A673 (cell line): Measurements from ENCODE around the gene ADIPOQ. TPM values are rescaled to one million over a fixed set of nuclear protein-coding genes. Genes with fewer than 3 reads are reported as not detected.

ENCODE experiments used
- BruUV-seq: library from RNA; stranded (reverse); fragments of 400-500 nt; replicated peaks from 2 replicates; lab custom pipeline; 2021; lab: Mats Ljungman, UMichigan
- CTCF ChIA-PET: fragments of 300-600 bp; sonication (Branson Sonifier 250); formaldehyde crosslinking; loops from one replicate; lab custom pipeline; 2022; ENCODE audit warnings: antibody characterized with exemption; lab: Charles Lee
- POLR2A ChIA-PET: fragments of 300-600 bp; sonication (Branson Sonifier 250); formaldehyde crosslinking; loops from one replicate; lab custom pipeline; 2022; ENCODE audit warnings: antibody characterized with exemption; ENCODE audit not compliant: low non-redundant PET; lab: Charles Lee
- DNase-seq: peaks from one replicate; pipeline ENCODE4 v3.0.0-alpha.2; 2015; ENCODE audit warnings: low spot score
- H3K27ac ChIP-seq: fragments of 200-600 bp; sonication (generic); 2 replicates; pipeline ENCODE4 v1.5.1; 2016; ENCODE audit warnings: mixed run types, low read depth, mild to moderate bottlenecking, mixed read lengths, antibody characterized with exemption, low read length; ENCODE audit not compliant: poor library complexity, severe bottlenecking
- H3K27me3 ChIP-seq: fragments of 200-600 bp; sonication (generic); replicated peaks from 2 replicates; pipeline ENCODE4 v1.6.1; 2017; ENCODE audit warnings: mixed run types, low read depth, mild to moderate bottlenecking, mixed read lengths, antibody characterized with exemption, low read length; ENCODE audit not compliant: insufficient read depth, poor library complexity
- H3K36me3 ChIP-seq: fragments of 200-600 bp; sonication (generic); 2 replicates; pipeline ENCODE4 v1.6.1; 2016; ENCODE audit warnings: mixed run types, mild to moderate bottlenecking, mixed read lengths, antibody characterized with exemption, low read length; ENCODE audit not compliant: insufficient read depth, poor library complexity, severe bottlenecking
- H3K4me1 ChIP-seq: fragments of 200-600 bp; sonication (generic); 2 replicates; pipeline ENCODE4 v1.6.1; 2017; ENCODE audit warnings: mixed run types, mild to moderate bottlenecking, mixed read lengths, antibody characterized with exemption, low read length; ENCODE audit not compliant: insufficient read depth, poor library complexity, severe bottlenecking
- H3K4me3 ChIP-seq: fragments of 200-600 bp; sonication (generic); 2 replicates; pipeline ENCODE4 v1.5.1; 2016; ENCODE audit warnings: low read depth, mixed run types, mild to moderate bottlenecking, mixed read lengths, low read length; ENCODE audit not compliant: poor library complexity, severe bottlenecking
- H3K9me3 ChIP-seq: fragments of 200-600 bp; sonication (generic); 2 replicates; pipeline ENCODE4 v1.6.1; 2016; ENCODE audit warnings: mixed run types, low read depth, mild to moderate bottlenecking, mixed read lengths, antibody characterized with exemption, low read length; ENCODE audit not compliant: poor library complexity, severe bottlenecking
- CTCF ChIP-seq: fragments of 300-800, 200-600 bp; sonication (generic); conservative IDR thresholded peaks from 2 replicates; pipeline ENCODE4 v1.5.1; 2017; ENCODE audit warnings: low read depth, mild to moderate bottlenecking, antibody characterized with exemption, low read length, moderate library complexity, mixed read lengths
- EZH2 ChIP-seq: fragments of 200-600 bp; sonication (generic); IDR thresholded peaks from 2 replicates; pipeline ENCODE4 v1.6.1; 2017; ENCODE audit warnings: borderline replicate concordance, low read depth, mild to moderate bottlenecking, mixed read lengths, antibody characterized with exemption, low read length; ENCODE audit not compliant: poor library complexity, severe bottlenecking
- intact Hi-C: fragments of 100-400 bp; cut with micrococcal nuclease; formaldehyde crosslinking; loops from one replicate; pipeline ENCODE4 v1.10.0; 2022; ENCODE audit not compliant: unreplicated experiment
- total RNA-seq: library from RNA; stranded (reverse); gene quantifications from 2 replicates; pipeline ENCODE4 v1.2.3, GENCODE V29; 2021

The ADIPOQ gene
- total RNA-seq, 1 experiment from 2014 or later: not detected

- ChIA-PET CTCF (interaction anchor here (1.2 kb wide), 1 partner anchor 313 kb away, joined by 6 read pairs; the partner anchor contains the start of gene RPL39L), POLR2A (no interaction called here)
- peak overlapping the region; percentile 73 for H3K4me3 ChIP-seq
- H3K9me3 ChIP-seq: no peaks in the 10 kb centered on the region
- TF ChIP-seq CTCF: no peak
- no peak for TF ChIP-seq EZH2
- peaks cover 19% of the 10 kb centered on the region for H3K4me1 ChIP-seq
- intact Hi-C loops: no loop called here
- H3K36me3 ChIP-seq: no peaks in the 10 kb centered on the region
- DNase-seq: no peak
- no peak overlapping the region for H3K27ac ChIP-seq
- BruUV-seq: TSS peak; percentile 60
- peaks cover 34% of the 10 kb centered on the region for H3K27me3 ChIP-seq
These were observed 16.0 kb upstream of the ADIPOQ start for GRCh38 chr3:186826410-186826975.

GRCh38 chr3:186826976-186827857, 15.3 kb upstream of the ADIPOQ start:
- Histone ChIP-seq H3K36me3 (no peaks in the 10 kb centered on the region), H3K27me3 (peaks cover 41% of the 10 kb centered on the region), H3K4me1 (peaks cover 14% of the 10 kb centered on the region), H3K4me3 (peak overlapping the region; percentile 73), H3K9me3 (no peaks in the 10 kb centered on the region), H3K27ac (peak overlapping the region; percentile 77)
- no TSS peak for BruUV-seq
- DNase-seq: peak; percentile 94
- TF ChIP-seq CTCF (no peak), EZH2 (no peak)
- ChIA-PET POLR2A (interaction anchor here (0.6 kb wide), 1 partner anchor 8 kb away, joined by 6 read pairs; no protein-coding TSS in a partner anchor), CTCF (interaction anchor here (0.6 to 1.7 kb wide), 4 partner anchors 22 to 312 kb away, joined by 3 to 6 read pairs (median 6); partner anchors contain the start of gene RPL39L)
- intact Hi-C loops: no loop called here

- H3K4me1 ChIP-seq: peaks cover 14% of the 10 kb centered on the region
- H3K27me3 ChIP-seq: peaks cover 50% of the 10 kb centered on the region
- no peak overlapping the region for H3K27ac ChIP-seq
- no peaks in the 10 kb centered on the region for H3K9me3 ChIP-seq
- DNase-seq: no peak
- H3K4me3 ChIP-seq: no peak overlapping the region
- H3K36me3 ChIP-seq: no peaks in the 10 kb centered on the region
- no TSS peak for BruUV-seq
- TF ChIP-seq CTCF: no peak
- no peak for TF ChIP-seq EZH2
- CTCF ChIA-PET: interaction anchor here (1.7 kb wide), 1 partner anchor 21 kb away, joined by 6 read pairs; no protein-coding TSS in a partner anchor
- intact Hi-C loops: no loop called here
- POLR2A ChIA-PET: interaction anchor here (0.5 kb wide), 1 partner anchor 41 kb away, joined by 3 read pairs; no protein-coding TSS in a partner anchor
These were observed 14.2 kb upstream of the ADIPOQ start for GRCh38 chr3:186828340-186828739.
